ENCODE measurements around the gene RAI1.
A peak's percentile ranks its signal among the peaks of the same experiment; 100 is the strongest.

RAI1 gene

DNA sequence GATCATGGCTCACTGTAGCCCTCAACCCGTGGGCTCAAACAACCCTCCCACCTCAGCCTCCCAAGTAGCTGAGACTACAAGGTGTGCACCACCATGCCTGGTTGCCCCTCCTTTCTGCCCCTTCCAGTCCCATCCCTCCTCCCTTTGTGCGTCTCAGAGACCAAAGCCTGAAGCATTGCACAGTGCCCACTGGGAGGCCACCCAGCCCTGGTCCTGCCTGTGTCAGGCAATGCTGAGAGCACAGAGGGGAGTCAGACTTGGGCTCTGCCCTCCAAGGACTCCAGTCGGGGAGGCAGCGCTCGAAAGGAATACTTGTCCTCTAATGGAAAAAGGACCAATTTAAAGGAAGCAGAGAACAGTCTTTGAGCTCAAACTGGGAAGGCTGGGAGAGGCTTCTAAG, 20.4 kb downstream of the RAI1 start:
- DNase-seq: no peak

DNA sequence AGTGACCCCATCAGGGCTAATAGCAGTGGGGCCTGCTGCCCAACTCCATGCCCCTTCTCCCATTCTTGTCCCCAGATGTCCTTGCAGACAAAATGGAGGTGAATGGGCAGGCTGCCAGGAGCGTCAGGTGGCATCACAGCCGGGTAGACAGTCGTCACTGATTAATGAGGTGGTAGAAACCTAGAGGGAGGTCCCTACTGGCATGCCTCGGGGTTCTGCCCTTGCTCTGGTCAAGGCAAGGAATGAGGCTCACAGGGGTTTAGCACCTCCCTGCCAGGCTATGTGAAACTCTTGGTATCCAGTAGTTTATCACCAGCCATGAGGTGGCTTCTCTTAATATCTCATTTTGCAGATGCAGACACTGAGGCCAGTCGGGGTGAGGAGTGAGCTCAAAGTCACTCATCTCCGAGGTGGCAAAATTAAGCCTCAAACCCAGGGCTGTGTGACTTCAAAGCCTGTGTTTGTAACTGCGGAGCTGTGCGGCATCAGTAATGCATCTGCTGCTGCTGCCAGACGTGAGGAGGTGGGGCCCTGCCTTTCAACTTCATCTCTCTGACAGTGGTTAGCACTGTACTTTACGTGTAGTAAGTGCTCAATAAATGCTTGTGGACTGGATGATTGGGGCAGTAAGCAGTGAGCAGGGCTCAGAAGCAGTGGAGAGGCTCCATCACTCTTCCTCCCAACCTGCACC, 21.3 kb downstream of the RAI1 start:
- DNase-seq: no peak

DNA sequence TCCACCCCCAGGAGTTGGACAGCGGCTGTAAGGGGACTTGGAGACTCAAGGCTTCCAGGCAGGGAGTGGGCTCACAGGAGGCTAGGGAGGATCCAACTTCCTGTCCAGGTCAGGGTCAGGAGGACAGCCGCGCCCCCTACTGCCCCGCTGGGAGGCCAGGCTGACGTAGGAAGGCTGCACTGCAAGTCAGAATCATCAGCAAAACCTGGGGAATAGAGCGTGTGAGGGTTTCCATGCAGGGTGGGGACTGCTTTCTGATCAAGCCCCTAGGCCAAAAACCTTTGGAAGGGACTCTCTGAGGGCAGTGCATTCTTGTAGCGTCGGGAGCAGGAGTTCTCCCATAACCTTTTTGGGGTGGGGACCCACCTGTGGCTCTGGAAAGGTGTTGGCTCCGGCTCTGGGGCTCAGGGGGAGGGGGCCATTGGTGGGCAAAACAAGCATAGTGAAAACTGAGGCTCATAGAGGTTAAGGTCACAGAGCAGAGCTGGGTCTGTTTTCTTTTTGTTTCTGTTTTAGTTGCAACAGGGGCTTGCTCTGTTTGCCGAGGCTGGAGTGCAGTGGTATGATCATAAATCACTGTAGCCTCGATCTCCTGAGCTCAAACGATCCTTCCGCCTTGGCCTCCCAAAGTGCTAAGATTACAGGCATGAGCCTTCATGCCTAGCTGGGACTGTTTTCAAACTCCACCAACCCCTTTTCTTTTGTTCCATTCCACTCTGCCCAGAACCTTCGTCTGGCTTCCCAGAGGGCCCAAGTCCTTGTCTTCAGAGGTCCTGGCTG, 22.1 kb downstream of the RAI1 start:
- no peak for DNase-seq

DNA sequence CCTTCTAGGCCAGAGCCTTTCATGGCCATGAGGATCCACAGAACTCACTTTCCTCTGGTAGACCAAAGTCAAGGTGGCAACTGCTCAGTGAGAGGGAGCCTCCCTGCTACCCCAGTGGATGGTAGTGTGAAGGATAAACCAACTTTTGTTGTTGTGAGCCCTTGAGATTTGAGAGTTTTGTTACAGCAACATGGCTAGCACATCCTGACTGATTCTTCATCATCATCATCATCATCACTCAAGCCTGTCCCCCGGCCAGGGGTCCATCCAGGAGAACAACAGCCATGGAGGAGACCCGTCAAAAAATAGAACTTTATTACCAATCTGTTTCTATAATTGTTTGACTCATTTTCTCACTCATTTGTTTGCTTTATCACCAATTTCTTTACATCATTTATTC, 23.7 kb downstream of the RAI1 start:
- DNase-seq: no peak

DNA sequence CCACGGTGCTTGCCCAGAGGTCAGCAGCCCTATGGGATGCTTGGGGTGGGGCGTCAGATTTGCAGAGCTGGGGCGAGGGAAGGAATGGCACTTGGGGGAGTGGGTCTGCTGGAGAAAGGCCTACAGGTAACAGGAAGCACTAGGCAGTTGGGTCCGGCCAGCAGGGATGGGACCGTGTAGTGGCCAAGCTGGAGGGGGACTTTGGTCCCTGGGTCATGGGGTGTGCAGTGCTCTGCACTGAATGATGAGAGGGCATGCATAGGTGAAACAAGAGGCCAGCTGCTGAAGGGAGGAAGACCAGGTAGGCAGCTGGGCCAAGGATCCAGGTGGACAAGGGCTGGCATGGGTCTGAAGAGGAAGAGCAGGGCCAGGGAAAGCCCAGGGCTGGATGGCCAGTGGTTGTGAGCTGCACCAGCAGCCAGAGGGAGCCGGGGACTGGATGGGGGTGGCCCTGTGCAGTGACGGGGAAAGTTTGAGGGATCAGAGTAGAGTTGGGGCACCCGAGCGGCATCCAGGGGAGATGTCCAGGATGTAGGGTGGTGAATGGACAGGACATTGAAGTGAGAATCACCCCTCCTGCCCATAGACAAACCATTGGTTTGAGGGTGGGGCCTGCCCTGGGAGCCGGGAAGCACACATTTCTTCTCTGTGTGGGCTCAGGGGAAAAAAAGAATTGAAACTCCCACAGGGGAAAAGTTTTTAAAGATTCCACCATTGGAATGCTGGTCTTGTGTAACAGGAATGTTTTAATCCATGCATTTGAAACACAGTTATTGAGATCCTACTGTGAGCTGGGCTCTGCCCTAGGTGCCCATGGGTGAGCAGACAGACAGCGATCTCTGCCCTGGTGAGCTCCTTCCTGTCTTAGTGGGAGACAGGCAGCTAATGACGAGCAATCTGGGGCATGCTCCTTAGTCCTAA, 25.1 kb downstream of the RAI1 start:
- no peak for DNase-seq

DNA sequence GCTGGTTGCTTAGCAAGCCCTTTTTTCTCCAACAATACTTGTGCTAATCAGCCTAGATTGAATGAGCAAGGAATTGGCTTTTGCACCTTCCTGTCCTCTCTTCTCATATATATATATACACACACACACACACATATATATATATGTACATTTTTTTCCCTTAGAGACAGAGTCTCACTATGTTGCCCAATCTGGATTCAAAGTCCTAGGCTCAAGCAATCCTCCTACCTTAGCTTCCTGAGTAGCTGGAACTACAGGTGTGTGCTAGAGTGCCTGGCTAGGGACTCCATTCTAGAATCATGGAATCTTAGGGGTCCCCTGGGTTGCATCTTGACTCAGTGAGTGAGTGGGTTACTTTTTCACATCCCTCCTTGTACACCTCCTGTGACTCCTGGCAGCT, 27.0 kb downstream of the RAI1 start:
- no peak for DNase-seq

DNA sequence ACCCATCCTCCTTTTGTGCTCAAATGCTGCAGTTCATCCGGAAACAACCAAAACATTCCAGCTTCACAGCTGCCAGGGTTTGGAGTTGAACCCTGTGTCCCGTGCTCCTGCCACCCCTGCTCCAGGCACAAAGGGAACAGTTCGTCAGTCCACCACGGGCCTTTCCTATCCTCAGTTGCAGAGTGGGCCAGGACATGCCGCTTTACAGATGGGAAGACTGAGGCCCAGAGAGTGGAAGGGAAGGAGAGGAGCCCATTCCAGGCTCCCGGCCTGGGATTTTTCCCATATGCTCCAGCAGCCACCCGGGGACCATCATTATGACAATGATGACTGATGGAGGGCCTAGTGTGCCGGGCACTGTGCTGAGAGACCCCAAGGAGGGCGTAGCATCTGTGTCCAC, 27.6 kb downstream of the RAI1 start:
- DNase-seq: no peak

DNA sequence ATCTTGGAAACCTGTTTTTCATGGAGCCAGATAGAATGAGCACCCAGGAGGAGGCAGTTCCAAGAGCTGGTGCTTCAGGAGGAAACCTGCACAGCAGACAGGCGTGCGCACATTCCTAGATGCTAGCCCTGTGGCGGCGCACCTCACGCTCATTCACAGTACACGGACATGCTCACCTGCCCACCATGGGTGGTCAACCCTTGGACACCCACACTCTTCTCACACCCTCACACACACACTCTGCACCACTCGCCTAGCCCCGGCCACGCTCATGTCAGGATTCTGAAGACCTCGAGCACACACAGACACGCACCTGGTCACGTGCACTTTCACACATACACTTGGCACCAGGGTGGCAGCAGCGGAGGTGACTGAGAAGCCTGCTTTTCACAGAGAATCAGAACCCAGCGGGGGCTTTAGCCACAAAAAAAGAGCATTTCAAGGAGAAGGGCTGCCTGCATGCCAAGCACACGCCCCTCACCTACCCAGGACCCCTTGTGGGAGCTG, 28.6 kb downstream of the RAI1 start:
- DNase-seq: no peak

DNA sequence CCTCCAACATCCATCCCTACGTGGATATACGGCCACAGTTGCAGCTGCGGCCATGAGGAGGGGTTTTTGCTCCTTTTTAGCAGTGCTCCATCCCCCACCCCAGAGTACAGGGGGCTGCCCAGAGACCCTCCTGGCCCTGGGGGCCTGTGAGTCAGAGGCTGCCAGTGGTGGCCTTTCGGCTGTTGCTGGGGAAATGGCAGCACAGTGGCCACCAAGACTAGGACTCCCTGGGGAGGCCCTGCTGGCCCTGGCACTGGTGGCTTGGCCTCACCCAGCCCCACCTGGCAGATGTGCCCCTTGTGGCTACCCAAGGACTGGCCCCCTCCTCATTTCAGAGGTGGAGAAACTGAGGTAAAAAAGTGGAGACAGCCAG, 29.1 kb downstream of the RAI1 start:
- DNase-seq: no peak

DNA sequence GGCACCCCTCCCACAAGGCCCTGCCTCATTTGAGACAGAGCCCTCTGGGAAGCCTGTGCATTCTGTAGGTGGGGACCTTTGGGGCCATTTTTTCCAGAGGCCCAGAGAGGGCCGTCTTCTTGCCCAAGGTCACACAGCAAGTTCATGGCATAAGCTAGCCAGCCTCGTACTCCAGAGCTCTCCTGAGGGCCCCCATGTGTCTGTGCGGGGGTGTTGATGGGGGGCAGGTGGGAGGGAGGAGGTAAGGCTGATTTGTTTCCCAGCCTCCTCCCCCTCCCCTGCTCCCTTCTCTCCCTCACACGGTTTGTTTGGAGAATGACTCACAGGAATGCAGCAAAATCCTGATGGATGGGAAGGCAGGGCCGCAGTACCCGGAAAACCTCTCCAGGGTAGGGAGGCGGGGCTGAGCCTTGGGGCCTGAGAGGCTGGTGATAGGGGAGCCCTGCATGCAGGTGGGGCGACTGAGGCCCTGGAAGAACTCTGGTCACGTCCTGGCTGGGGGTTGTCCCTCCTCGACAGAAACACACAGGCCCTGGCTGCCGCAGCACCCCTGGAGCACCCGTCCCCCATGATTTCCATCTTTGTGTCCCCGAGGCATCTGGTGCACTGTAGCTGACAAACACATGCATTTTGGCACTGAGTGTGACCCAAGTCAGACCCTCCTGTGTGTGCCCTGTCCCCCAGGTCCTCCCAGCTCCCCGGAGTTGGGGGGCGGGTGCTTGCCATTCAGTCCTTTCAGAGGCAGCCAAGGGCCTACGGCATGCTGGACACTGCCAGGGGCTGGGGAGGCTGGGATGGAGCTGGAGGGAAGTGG, 29.7 kb downstream of the RAI1 start:
- no peak for DNase-seq

DNA sequence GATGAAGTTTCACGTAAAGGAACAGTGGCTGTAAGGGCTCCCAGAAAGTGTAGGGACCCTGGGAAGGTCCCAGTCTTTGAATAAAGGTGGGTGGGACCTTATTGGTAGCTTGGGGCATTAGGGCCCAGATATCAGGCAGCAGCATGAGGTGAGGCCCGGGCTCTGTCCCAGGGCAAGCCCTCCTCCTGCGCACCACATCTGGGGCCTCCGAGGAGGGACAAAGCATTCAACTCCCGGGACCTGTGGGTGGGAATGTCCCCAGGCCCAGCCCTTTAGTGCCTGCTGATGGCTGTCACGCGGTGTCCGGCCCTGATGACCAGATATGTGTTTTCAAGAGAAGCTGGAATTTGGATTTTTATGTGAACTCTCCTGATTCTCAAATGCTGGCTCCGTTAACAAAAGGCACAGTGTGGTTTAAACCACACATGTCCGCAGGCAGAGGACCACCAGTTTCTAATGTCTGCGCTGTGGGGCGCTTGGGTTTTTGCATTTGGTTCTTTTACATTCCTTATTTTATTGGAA, 30.4 kb downstream of the RAI1 start:
- DNase-seq: no peak

DNA sequence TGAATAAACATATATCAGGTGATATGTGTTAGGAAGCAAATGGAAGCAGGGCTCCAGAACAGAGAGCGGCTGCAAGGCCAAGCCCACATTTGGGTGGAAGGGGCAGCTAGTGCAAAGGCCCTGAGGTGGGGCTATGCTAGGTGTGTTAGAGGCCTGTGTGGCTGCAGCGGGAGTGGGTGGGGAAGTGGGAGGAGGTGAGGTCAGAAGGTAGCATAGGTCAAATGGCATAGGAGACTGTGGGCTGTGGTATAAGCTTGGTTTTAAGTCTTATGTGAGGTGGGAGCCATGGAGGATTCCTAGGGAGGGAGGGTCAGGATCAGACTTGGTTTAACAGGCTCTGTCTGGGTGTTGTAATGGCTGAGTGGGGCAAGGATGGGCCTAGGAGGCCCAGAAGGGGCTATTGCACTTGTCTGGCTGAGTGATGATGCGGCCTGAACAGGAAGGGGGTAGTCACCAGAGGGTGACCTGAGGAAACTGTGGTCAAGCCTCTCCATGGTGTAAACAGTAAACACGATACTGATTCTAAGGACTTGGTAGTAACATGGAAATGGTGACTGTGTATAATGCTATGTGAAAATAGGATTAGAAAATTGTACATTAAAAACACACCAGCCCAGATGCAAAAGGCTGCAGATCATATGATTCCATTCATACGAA, 31.1 kb downstream of the RAI1 start:
- peak in 1 of 2 donors; percentile 12 for DNase-seq

DNA sequence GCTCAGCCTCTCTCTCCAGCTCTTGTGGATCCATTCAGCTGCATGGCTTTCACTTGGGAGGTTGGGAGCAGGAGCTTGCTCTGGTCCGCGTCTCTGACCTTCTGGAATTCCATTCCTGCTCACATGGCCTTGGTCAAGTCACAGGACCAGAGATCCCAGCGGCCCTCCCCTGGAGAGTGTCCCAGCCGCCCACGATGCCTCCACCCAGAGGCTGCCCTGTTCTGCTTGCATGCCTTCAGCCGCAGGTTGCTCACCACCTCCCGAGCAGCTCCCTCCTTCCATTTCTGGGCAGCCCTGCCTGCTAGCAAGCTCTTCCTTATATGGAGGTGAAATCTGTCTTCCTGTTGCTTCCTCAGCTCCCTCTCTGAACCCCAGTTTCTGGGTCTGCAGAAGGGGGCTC, 32.6 kb downstream of the RAI1 start:
- DNase-seq: no peak

DNA sequence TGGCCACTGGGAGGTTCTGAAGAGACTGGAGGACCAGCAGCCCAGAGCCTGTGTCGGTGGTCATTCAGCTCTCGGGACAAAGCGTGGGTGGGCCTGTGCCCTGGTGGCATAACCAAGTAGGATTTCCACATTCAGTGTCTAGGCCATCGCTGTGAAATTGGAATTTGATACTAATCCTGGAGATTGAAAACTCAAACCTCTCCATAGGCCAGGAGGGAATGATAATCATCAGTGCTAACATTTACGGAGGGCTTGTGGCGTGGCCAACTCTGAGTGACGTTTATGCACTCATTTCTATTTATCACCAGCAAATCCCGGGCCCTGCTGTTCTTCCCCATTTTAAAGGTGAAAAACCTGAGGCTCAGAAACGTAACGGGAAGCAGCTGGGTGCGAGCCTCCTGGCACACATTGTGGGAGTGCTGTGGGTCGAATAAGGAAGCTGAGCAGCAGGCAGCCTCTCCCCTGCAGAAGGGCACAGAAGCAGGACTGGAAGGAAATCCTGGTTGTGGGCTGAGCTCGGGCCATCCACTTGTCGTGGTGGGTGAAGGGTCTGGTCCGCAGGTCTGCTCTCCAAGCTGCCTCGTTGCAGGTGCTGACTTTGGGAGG, 33.1 kb downstream of the RAI1 start:
- peak in 1 of 2 donors; percentile 66 for DNase-seq

DNA sequence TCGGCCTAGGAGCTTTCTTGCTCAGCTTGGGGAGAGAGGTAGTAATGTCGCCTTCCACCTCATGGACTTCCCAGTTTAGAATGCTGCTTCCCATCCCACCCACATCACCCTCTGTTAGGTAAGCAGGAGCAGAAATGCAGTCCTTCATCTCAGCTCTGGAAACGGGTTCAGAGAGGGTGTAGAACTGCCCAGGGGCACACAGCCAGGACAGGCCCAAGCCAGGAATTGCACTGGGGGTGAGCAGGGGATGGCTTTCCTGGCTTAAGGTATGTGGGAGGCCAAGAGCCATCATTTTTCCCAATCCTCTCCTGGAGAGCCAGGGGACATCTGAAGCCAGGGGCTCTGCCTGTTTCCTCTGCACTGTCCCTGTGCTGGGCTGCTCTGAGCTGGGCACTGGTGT, 33.6 kb downstream of the RAI1 start:
- no peak for DNase-seq

DNA sequence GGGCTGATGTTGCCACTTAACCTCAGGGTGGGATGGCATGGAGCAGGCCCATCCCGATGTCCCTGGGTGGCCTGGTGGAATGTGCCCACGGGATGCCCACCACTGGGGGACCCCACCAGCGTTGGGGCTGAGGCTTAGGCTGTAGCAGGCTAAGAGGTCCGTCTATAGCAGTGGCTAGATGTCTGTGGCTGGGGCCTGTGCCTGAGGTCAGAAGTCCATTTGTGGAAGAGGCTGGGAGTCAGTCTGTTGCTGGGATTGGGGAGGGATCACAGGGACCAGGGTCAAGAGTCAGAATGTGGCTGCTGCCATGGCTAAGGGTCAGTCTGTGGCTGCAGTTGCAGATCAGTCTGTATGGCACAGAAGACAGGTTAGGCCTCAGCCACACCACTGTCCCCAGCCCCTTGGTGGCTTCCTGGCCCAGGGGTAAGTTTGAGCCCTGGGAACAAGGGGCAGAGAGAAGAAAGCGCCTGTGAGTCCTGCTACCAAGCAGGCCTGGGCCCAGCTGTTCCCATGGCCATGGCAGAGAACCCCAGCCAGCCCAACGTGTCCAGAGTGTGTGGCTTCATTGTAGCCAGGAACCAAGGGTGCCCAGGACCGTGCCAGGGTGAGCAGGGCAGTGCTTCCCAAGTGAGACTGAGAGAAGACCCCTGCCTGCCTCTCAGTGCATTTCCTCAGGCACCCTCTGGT, 35.7 kb downstream of the RAI1 start:
- no peak for DNase-seq

DNA sequence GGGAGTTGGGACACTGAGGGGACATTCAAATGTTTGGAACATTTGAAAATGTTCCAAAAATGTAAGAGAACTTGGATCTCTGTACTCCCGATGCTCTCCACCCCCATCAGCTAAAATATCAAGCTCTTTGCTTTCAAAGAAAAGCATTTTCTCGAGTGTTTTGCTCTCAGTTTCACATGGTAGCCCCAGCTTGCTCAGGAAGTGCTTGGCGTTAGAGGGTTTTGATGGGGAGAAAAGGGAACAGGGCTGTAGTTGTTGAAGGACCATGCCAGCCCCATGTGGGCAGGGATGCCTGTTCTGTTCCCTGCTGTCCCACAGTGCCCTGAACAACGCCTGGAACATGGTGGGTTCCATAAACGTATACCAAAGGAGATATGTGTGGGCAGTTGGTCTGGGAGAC, 37.0 kb downstream of the RAI1 start:
- DNase-seq: no peak

DNA sequence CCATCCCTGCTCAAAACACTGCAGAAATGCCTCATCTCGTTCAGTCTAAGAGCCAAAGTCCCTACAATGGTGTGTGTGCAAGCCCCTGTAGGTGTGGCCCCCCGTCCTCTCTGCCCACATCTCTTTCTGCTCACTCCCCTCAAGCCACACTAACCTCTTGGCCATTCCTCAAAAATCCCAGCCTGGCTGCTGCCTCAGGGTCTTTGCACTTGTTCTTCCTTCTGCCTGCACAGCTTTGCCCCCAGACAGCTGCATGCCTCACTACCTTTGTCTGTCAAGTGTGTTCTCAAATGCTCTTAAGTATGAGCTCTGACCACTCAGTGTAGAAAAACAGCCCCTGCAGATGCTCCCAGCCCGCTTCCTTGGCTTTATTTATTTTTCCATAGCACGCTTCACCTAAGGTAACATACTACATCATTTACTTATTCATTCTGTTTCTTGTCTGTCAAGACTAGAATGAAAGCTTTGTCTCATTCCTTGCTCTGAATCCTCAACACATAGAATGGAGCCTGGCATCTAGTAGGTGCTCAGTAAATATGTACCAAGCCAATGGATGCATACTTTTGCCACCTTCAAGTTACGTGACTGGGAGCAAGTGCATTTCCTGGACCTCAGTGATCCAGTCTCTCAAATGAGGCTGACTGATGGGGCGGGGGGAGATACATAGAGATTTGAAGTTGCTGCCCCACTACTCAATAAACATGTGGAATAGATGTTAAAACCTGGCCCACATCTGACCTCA, 38.1 kb downstream of the RAI1 start:
- DNase-seq: no peak

DNA sequence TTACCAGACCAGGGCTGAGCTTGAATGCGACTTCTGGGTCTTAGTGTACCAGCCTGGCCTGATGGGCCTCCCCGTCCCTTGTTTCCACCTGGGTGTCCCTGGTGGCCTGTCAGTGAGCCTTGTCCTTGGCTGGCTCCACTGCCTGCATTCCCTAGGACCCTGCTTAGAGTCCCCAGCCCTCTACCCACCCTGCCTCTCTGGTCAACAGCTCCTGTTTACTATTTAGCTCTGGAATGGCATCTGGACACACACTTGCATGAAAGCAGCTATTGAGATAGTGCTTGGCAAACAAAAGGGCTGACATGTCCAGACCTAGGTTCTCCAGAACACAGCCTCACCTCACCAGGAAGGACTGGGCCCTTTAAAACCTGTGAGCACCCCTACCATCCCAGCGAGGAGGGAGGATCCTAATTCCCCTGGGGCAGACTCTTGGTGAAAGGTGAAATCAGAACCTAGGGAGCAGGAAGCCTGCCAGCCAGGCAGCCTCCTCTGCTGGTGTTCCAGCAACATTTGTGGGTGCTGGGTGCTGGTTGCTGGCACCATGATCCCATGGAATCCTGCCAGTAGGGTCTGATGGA, 38.8 kb downstream of the RAI1 start:
- DNase-seq: no peak
